ENCODE measurements around the gene PIM1.
"Not testable (repeated sequence)": the region's sequence is repeated elsewhere in the genome, so short reads cannot be mapped to it uniquely, and the experiment has no call there.

Gene PIM1

GRCh38 chr6:37171970-37172812, 2.2 kb downstream of the PIM1 start:
- H3K27ac Mint-ChIP-seq, result peak overlapping the region; percentile 98
- CTCF ChIA-PET, result interaction anchor here (0.7 to 17.1 kb wide), 13 partner anchors 10 to 148 kb away, joined by 3 to 293 read pairs (median 10); no protein-coding TSS in a partner anchor
- peak; percentile 96 for DNase-seq
- H3K36me3 Mint-ChIP-seq, result peaks cover 65% of the 10 kb centered on the region
- peak overlapping the region; percentile 94 for H3K4me3 Mint-ChIP-seq
- no peaks in the 10 kb centered on the region for H3K9me3 Mint-ChIP-seq
- peaks cover 10% of the 10 kb centered on the region for H3K27me3 Mint-ChIP-seq
- H3K4me1 Mint-ChIP-seq, result peaks cover 46% of the 10 kb centered on the region

DNA sequence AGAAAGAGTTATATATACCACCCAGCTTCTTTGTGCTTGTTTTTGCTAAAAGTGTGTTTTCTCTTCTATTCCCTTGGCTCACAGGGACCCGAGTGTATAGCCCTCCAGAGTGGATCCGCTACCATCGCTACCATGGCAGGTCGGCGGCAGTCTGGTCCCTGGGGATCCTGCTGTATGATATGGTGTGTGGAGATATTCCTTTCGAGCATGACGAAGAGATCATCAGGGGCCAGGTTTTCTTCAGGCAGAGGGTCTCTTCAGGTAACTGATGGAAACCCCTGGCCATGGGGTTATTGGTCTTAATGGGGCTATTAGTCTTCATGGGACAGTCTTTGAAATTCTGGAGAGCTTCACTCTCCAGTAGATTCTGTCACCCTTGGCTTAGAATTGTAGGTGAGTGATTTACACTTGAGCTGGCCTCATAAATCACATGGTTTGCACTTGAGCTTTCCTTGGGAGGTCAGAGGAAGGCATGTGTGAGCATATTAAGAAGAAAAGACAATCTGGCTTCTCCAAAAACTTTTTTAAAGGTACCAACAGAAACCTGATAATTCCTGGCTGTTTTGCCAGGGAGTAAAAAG, 3.0 kb downstream of the PIM1 start:
- Mint-ChIP-seq H3K4me3 (peak overlapping the region; percentile 94), H3K27ac (peak overlapping the region; percentile 98), H3K9me3 (no peaks in the 10 kb centered on the region), H3K36me3 (peaks cover 72% of the 10 kb centered on the region), H3K4me1 (peaks cover 52% of the 10 kb centered on the region), H3K27me3 (peaks cover 10% of the 10 kb centered on the region)
- DNase-seq, result no peak
- CTCF ChIA-PET, result interaction anchor here (0.9 to 17.1 kb wide), 10 partner anchors 9 to 148 kb away, joined by 4 to 293 read pairs (median 16); no protein-coding TSS in a partner anchor

DNA sequence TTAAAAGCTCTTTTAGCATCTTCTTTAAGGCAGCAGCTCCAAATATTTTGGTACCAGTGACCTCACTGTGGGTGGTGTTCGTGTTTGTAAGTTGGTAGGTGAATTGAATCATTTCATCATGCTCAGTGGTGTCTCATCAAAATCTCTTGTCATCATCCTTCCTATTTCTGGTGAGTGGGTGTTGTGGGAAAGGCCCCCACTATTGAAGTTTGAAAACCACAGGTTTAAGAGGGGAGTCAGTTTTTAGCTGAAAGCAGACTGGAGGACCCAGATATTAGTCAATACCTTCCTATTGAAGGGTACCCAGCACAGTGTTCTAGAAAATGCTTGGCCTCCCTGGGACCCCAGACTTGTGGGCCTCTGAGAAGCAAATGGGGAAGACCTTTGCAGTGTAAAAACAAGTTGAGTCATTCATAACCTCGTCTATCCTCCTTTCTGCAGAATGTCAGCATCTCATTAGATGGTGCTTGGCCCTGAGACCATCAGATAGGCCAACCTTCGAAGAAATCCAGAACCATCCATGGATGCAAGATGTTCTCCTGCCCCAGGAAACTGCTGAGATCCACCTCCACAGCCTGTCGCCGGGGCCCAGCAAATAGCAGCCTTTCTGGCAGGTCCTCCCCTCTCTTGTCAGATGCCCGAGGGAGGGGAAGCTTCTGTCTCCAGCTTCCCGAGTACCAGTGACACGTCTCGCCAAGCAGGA, 3.7 kb downstream of the PIM1 start:
- Mint-ChIP-seq H3K27me3 (peaks cover 10% of the 10 kb centered on the region), H3K9me3 (no peaks in the 10 kb centered on the region), H3K27ac (peak overlapping the region; percentile 98), H3K36me3 (peaks cover 75% of the 10 kb centered on the region), H3K4me3 (peak overlapping the region; percentile 94), H3K4me1 (peaks cover 49% of the 10 kb centered on the region)
- CTCF ChIA-PET, result interaction anchor here (0.9 to 17.1 kb wide), 9 partner anchors 8 to 149 kb away, joined by 4 to 293 read pairs (median 22); no protein-coding TSS in a partner anchor
- DNase-seq, result peak; percentile 60

- peak overlapping the region; percentile 94 for H3K4me3 Mint-ChIP-seq
- no peak for DNase-seq
- no peaks in the 10 kb centered on the region for H3K9me3 Mint-ChIP-seq
- peak overlapping the region; percentile 98 for H3K27ac Mint-ChIP-seq
- H3K4me1 Mint-ChIP-seq, result peaks cover 44% of the 10 kb centered on the region
- H3K27me3 Mint-ChIP-seq, result peaks cover 10% of the 10 kb centered on the region
- peaks cover 75% of the 10 kb centered on the region for H3K36me3 Mint-ChIP-seq
- CTCF ChIA-PET, result interaction anchor here (3.7 to 17.1 kb wide), 5 partner anchors 8 to 149 kb away, joined by 22 to 293 read pairs (median 145); no protein-coding TSS in a partner anchor
Measured at GRCh38 chr6:37174196-37174514, 4.2 kb downstream of the PIM1 start.

DNA sequence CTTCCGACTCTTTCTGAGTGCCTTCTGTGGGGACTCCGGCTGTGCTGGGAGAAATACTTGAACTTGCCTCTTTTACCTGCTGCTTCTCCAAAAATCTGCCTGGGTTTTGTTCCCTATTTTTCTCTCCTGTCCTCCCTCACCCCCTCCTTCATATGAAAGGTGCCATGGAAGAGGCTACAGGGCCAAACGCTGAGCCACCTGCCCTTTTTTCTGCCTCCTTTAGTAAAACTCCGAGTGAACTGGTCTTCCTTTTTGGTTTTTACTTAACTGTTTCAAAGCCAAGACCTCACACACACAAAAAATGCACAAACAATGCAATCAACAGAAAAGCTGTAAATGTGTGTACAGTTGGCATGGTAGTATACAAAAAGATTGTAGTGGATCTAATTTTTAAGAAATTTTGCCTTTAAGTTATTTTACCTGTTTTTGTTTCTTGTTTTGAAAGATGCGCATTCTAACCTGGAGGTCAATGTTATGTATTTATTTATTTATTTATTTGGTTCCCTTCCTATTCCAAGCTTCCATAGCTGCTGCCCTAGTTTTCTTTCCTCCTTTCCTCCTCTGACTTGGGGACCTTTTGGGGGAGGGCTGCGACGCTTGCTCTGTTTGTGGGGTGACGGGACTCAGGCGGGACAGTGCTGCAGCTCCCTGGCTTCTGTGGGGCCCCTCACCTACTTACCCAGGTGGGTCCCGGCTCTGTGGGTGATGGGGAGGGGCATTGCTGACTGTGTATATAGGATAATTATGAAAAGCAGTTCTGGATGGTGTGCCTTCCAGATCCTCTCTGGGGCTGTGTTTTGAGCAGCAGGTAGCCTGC, 4.8 kb downstream of the PIM1 start:
- DNase-seq, result peak; percentile 35
- Mint-ChIP-seq H3K27ac (peak overlapping the region; percentile 98), H3K27me3 (peaks cover 10% of the 10 kb centered on the region), H3K4me3 (peak overlapping the region; percentile 94), H3K4me1 (peaks cover 45% of the 10 kb centered on the region), H3K36me3 (peaks cover 77% of the 10 kb centered on the region), H3K9me3 (no peaks in the 10 kb centered on the region)
- CTCF ChIA-PET, result interaction anchor here (2.8 to 17.1 kb wide), 4 partner anchors 32 to 150 kb away, joined by 11 to 293 read pairs (median 210); no protein-coding TSS in a partner anchor

DNA sequence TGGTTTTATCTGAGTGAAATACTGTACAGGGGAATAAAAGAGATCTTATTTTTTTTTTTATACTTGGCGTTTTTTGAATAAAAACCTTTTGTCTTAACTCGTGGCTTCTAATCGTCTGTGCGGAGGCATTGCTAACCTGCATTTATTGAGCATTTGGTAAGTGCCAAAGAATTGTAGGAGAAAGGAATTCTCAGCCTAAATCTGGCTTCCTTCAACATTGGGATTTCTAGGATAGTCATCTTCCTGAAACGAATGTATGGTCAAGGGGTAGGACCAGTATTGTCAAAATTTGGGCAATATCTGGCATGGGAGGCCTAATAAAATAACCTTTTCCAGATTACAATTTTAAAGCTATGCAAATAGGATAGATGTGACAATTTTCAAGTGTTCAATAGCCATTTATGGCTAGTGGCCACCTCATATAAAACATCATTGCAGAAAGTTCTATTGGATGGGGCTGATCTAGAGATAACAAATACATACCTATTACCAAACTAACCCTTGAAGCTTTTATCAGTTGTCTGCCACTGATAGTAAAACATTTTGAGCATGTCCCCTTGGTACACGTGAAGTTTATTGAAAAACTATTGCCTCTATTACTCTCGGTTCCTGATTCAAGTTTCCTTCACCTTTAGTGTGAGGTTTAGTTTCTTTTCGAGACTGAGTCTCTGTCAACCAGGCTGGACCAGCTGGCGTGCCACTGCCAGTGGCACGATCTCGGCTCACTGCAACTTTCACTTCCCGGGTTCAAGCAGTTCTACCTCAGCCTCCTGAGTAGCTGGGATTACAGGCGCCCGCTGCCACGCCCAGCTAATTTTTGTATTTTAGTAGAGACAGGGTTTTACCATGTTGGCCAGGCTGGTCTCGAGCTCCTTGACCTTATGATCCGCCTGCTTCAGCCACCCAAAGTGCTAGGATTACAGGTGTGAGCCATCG, 5.6 kb downstream of the PIM1 start:
- Mint-ChIP-seq H3K4me1 (peaks cover 53% of the 10 kb centered on the region), H3K27me3 (peaks cover 10% of the 10 kb centered on the region), H3K9me3 (no peaks in the 10 kb centered on the region), H3K4me3 (peak overlapping the region; percentile 94), H3K36me3 (peaks cover 75% of the 10 kb centered on the region), H3K27ac (peak overlapping the region; percentile 98)
- DNase-seq, result peak; percentile 55
- CTCF ChIA-PET, result interaction anchor here (2.8 to 17.1 kb wide), 3 partner anchors 31 to 151 kb away, joined by 11 to 293 read pairs (median 275); no protein-coding TSS in a partner anchor

DNA sequence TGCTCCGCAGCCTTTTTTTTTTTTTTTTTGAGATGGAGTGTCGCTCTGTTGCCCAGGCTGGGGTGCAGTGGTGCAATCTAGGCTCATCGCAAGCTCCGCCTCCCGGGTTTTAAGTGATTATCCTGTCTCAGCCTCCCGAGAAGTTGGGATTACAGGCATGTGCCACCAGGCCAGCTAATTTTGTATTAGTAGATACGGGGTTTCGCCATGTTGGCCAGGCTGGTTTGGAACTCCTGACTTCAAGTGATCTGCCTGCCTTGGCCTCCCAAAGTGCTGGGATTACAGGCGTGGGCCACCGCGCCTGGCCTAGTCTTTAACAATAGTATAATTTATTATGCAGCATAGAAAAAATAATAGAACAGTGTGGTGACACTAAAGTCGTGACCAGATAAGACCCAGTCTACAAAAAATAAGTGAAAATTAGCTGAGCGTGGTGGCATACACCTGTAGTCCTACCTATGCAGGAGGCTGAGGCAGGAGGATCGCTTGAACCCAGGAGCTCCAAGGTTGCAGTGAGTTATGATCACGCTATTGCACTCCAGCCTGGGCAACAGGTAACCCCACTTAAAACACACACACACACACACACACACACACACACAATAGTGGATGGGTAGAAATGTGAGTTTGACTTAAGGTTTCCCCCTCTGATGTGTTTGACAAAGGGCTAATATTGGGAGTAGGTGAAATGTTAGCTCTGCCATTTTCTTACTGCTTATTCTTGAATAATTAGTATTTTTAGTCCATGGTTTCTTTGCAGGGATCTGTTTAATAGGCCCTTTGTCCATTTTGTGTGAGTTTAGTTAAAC, 6.5 kb downstream of the PIM1 start:
- peak; percentile 34 for DNase-seq
- peak overlapping the region; percentile 94 for H3K4me3 Mint-ChIP-seq
- CTCF ChIA-PET, result interaction anchor here (1.4 to 17.1 kb wide), 4 partner anchors 13 to 152 kb away, joined by 4 to 293 read pairs (median 143); no protein-coding TSS in a partner anchor
- peaks cover 62% of the 10 kb centered on the region for H3K4me1 Mint-ChIP-seq
- peak overlapping the region; percentile 98 for H3K27ac Mint-ChIP-seq
- H3K27me3 Mint-ChIP-seq, result peaks cover 5% of the 10 kb centered on the region
- H3K36me3 Mint-ChIP-seq, result peaks cover 71% of the 10 kb centered on the region
- no peaks in the 10 kb centered on the region for H3K9me3 Mint-ChIP-seq

DNA sequence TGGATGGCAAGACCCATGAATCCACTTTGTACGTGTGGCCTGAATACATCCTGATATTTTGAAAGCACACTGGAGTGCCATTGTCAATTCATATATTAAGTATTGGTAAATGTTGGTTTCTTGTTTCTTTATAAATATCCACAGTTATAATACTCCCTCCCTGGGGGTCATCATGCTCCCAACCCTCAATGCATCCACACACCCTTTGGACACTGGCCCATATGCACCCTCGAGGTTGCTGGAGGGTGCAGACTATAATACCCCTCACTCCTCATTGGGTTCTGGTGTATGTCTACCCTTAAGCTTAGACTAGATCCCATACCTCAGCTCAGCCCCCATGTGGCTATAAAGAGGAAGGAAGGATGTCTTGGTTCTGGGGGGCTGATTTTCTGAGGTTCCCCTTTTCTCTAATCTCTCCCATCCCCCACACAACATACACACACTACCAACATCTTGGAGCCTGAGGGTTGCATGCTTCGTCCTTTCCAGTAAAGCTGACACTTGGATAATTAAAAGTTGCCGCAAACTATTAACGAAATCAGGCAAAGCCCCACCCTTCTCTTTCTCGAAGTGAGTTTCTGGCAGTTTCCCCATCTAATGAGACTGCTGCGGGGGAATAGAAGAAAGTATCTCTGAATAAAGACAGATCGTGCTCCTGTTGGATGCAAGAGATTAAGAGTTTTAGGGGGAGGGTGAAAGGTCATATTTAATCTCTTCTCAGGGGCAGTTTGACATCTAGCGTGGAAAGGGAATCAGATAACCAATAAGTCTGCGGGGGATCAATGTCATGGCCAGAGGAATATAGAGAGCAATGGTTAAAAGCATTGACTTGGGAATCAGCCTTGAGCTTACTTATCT, 7.4 kb downstream of the PIM1 start:
- Mint-ChIP-seq H3K4me1 (peaks cover 70% of the 10 kb centered on the region), H3K9me3 (no peaks in the 10 kb centered on the region), H3K4me3 (peak overlapping the region; percentile 94), H3K27me3 (peaks cover 2% of the 10 kb centered on the region), H3K36me3 (peaks cover 65% of the 10 kb centered on the region), H3K27ac (peak overlapping the region; percentile 98)
- DNase-seq, result no peak
- CTCF ChIA-PET, result interaction anchor here (1.4 to 17.1 kb wide), 4 partner anchors 12 to 153 kb away, joined by 4 to 293 read pairs (median 143); no protein-coding TSS in a partner anchor

DNA sequence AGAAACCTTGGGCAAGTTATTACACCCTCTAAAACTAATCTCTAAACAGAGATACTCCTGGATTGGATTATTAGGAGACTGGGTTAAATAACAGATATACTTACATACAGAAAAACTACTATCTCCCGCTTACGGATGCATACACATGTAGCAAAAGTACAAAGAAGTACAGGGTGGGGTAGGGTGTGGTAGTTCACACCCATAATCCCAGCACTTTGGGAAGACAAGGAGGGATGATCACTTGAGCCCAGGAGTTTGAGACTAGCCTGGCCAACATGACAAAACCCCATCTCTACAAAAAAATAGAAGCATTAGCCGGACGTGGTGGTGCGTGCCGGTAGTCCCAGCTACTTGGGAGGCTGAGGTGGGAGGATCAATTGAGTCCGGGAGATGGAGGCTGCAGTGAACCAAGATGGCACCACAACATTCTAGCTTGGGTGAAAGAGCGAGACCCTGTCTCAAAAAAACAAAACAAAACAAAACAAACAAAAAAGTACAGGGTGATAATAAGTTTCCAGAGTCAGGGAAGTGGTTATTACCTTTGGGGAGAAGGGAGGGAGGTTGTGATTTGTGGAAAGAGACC, 8.1 kb downstream of the PIM1 start:
- no peak overlapping the region for H3K4me3 Mint-ChIP-seq
- H3K36me3 Mint-ChIP-seq, result peaks cover 61% of the 10 kb centered on the region
- H3K9me3 Mint-ChIP-seq, result no peaks in the 10 kb centered on the region

GRCh38 chr6:37180075-37180474, 10.1 kb downstream of the PIM1 start:
- no peak for DNase-seq
- Mint-ChIP-seq H3K27me3 (no peaks in the 10 kb centered on the region), H3K36me3 (peaks cover 41% of the 10 kb centered on the region), H3K9me3 (no peaks in the 10 kb centered on the region), H3K4me3 (no peak overlapping the region), H3K4me1 (peaks cover 87% of the 10 kb centered on the region), H3K27ac (peak overlapping the region; percentile 45)
- CTCF ChIA-PET, result interaction anchor here (16.8 to 17.1 kb wide), 2 partner anchors 27 to 155 kb away, joined by 275 to 293 read pairs; no protein-coding TSS in a partner anchor

More for the DNA sequence above, 8.1 kb downstream of the PIM1 start:
- DNase-seq, result no peak
- peak overlapping the region; percentile 98 for H3K27ac Mint-ChIP-seq
- CTCF ChIA-PET, result interaction anchor here (1.4 to 17.1 kb wide), 3 partner anchors 12 to 153 kb away, joined by 4 to 293 read pairs (median 275); no protein-coding TSS in a partner anchor
- peaks cover 77% of the 10 kb centered on the region for H3K4me1 Mint-ChIP-seq
- H3K27me3 Mint-ChIP-seq, result no peaks in the 10 kb centered on the region

- H3K9me3 Mint-ChIP-seq, H3K27me3 Mint-ChIP-seq, DNase-seq, H3K4me3 Mint-ChIP-seq: not testable (repeated sequence)
- Mint-ChIP-seq H3K36me3 (peaks cover 38% of the 10 kb centered on the region), H3K4me1 (peaks cover 86% of the 10 kb centered on the region), H3K27ac (peak overlapping the region; percentile 73)
- CTCF ChIA-PET, result interaction anchor here (3.0 to 17.1 kb wide), 3 partner anchors 8 to 156 kb away, joined by 30 to 293 read pairs (median 275); no protein-coding TSS in a partner anchor
Measured at GRCh38 chr6:37180610-37181009, 10.7 kb downstream of the PIM1 start.

Data from activated naive CD4-positive, alpha-beta T cell treated with anti-CD3 and anti-CD28 coated beads, Interleukin-2, amount 10 ng/mL, durations not matched to agents 7 days and 5 days (primary cell).